ENCODE data around the gene DOP1B. TPM values are rescaled to one million over a fixed set of nuclear protein-coding genes. Genes with fewer than 3 reads are reported as not detected.

DOP1B gene
- total RNA-seq, 2 experiments from 2014 or later, result 4.2 to 9.2 TPM

GRCh38 chr21:36132696-36133095 is 23.9 kb upstream of the DOP1B start:
- CTCF ChIA-PET (ENCODE audit: unreplicated experiment), result no interaction called here
- intact Hi-C loops (cut with micrococcal nuclease; ENCODE audit: unreplicated experiment), result no loop called here

GRCh38 chr21:36134803-36135390 is 21.7 kb upstream of the DOP1B start, which contains the start of gene CBR3:
CBR3 (plus strand) TSS chr21:36135079; CDS start chr21:36135193, 114 bp downstream.
- no peak for DNase-seq (ENCODE audit: low spot score)
- Histone ChIP-seq H2AFZ (ENCODE audit: low read length) (no peak within 1 kb of the TSS), H3K9me3 (ENCODE audit: low read length) (no peaks in the 10 kb centered on the region), H4K20me1 (ENCODE audit: insufficient read depth, low read length) (no peaks in the 10 kb centered on the region), H3K4me2 (ENCODE audit: low read length) (peak within 1 kb of the TSS; percentile 66), H3K79me2 (ENCODE audit: insufficient read depth, low read depth, low read length) (no peaks in the 10 kb centered on the region), H3K9me2 (ENCODE audit: insufficient read depth, low read length) (no peaks in the 10 kb centered on the region), H3K27ac (ENCODE audit: low read depth, low read length, poor library complexity, severe bottlenecking) (no peak within 1 kb of the TSS), H3K4me1 (ENCODE audit: insufficient read depth, low read length, poor library complexity, severe bottlenecking) (peaks cover 20% of the 10 kb centered on the region), H3K36me3 (ENCODE audit: insufficient read depth, low read length) (no peaks in the 10 kb centered on the region), H3K4me3 (ENCODE audit: low read depth, low read length, poor library complexity, severe bottlenecking) (peak within 1 kb of the TSS; percentile 57)
- no TSS peak for BruUV-seq (replicated peaks)
- intact Hi-C loops (cut with micrococcal nuclease; ENCODE audit: unreplicated experiment), result no loop called here
- no peak for TF ChIP-seq EZH2phosphoT487 (IDR thresholded peaks at IDR 0.05; ENCODE audit: borderline replicate concordance, low read depth, low read length)
- no peak for TF ChIP-seq CTCF (conservative IDR thresholded peaks at IDR 0.05; ENCODE audit: low read length)
- POLR2A ChIA-PET, result no interaction called here
- CTCF ChIA-PET (ENCODE audit: unreplicated experiment), result no interaction called here

More at GRCh38 chr21:36132696-36133095, 23.9 kb upstream of the DOP1B start:
- Histone ChIP-seq H3K27ac (ENCODE audit: low read depth, low read length, poor library complexity, severe bottlenecking) (no peak overlapping the region), H3K9me3 (ENCODE audit: low read length) (no peaks in the 10 kb centered on the region), H3K36me3 (ENCODE audit: insufficient read depth, low read length) (no peaks in the 10 kb centered on the region), H3K79me2 (ENCODE audit: insufficient read depth, low read depth, low read length) (no peaks in the 10 kb centered on the region), H3K4me1 (ENCODE audit: insufficient read depth, low read length, poor library complexity, severe bottlenecking) (peaks cover 19% of the 10 kb centered on the region), H4K20me1 (ENCODE audit: insufficient read depth, low read length) (no peaks in the 10 kb centered on the region), H3K9me2 (ENCODE audit: insufficient read depth, low read length) (no peaks in the 10 kb centered on the region), H2AFZ (ENCODE audit: low read length) (no peak overlapping the region), H3K4me2 (ENCODE audit: low read length) (no peak overlapping the region), H3K4me3 (ENCODE audit: low read depth, low read length, poor library complexity, severe bottlenecking) (no peak overlapping the region)
- TF ChIP-seq EZH2phosphoT487 (IDR thresholded peaks at IDR 0.05; ENCODE audit: borderline replicate concordance, low read depth, low read length) (no peak), CTCF (conservative IDR thresholded peaks at IDR 0.05; ENCODE audit: low read length) (no peak)
- no peak for DNase-seq (ENCODE audit: low spot score)
- POLR2A ChIA-PET, result interaction anchor here (0.7 kb wide), 1 partner anchor 467 kb away, joined by 4 read pairs; no protein-coding TSS in a partner anchor
- BruUV-seq (replicated peaks), result no TSS peak

- peak overlapping the region; percentile 57 for H3K4me3 ChIP-seq (ENCODE audit: low read depth, low read length, poor library complexity, severe bottlenecking)
- CTCF ChIA-PET (ENCODE audit: unreplicated experiment), result no interaction called here
- BruUV-seq (replicated peaks), result no TSS peak
These were observed 21.1 kb upstream of the DOP1B start for GRCh38 chr21:36135391-36136102.

More at GRCh38 chr21:36135391-36136102, 21.1 kb upstream of the DOP1B start:
- H3K9me3 ChIP-seq (ENCODE audit: low read length), result no peaks in the 10 kb centered on the region
- peak overlapping the region; percentile 66 for H3K4me2 ChIP-seq (ENCODE audit: low read length)
- H4K20me1 ChIP-seq (ENCODE audit: insufficient read depth, low read length), result no peaks in the 10 kb centered on the region
- TF ChIP-seq EZH2phosphoT487 (IDR thresholded peaks at IDR 0.05; ENCODE audit: borderline replicate concordance, low read depth, low read length) (peak; percentile 77; the same call in 1 of the 2 replicates), CTCF (conservative IDR thresholded peaks at IDR 0.05; ENCODE audit: low read length) (no peak)
- no peak overlapping the region for H2AFZ ChIP-seq (ENCODE audit: low read length)
- H3K79me2 ChIP-seq (ENCODE audit: insufficient read depth, low read depth, low read length), result no peaks in the 10 kb centered on the region
- POLR2A ChIA-PET, result interaction anchor here (0.5 to 0.7 kb wide), 2 partner anchors 250 to 1784 kb away, joined by 3 read pairs; partner anchors contain the start of gene CHAF1B
- intact Hi-C loops (cut with micrococcal nuclease; ENCODE audit: unreplicated experiment), result no loop called here
- no peak overlapping the region for H3K27ac ChIP-seq (ENCODE audit: low read depth, low read length, poor library complexity, severe bottlenecking)
- H3K4me1 ChIP-seq (ENCODE audit: insufficient read depth, low read length, poor library complexity, severe bottlenecking), result peaks cover 20% of the 10 kb centered on the region
- H3K9me2 ChIP-seq (ENCODE audit: insufficient read depth, low read length), result no peaks in the 10 kb centered on the region
- DNase-seq (ENCODE audit: low spot score), result peak; percentile 22
- no peaks in the 10 kb centered on the region for H3K36me3 ChIP-seq (ENCODE audit: insufficient read depth, low read length)

Measured in OCI-LY7 (cell line).